ENCODE results near the gene TOMM20. TPM values are rescaled to one million over a fixed set of nuclear protein-coding genes. Genes with fewer than 3 reads are reported as not detected.

TOMM20 gene
- total and polyA plus RNA-seq, 4 donors = 60.6 to 115 (median 79.6) TPM

DNA sequence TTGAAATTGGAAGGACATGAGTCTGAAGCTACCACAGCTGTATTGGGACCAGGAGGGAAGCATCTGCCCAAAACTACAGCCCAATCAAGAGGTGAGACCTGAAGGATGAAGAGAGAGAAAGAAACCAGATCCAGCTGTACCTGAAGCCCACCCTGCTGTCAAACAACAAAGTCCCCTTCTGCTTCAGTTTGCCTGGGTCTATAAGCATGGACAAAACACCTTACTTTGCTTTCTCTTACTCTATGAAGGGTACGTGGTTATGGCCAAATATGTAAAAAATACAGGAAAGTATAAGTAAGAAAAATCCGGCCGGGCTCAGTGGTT lies 26.4 kb downstream of the TOMM20 start:
- WGBS, 2 donors = 95 to 100% methylated on average over 3 of the region's 3 CpGs
- Histone ChIP-seq H3K27ac (ENCODE audit: low read depth in 1 of 2, low read length in 1 of 2) (no peak overlapping the region), H3K27me3 (ENCODE audit: control insufficient read depth in 3 of 3, insufficient read depth in 3 of 3, low read length in 2 of 3) (no peaks in the 10 kb centered on the region), H3K9ac (ENCODE audit: insufficient read depth in 1 of 2, low read length in 2 of 2) (no peak overlapping the region), H3K4me3 (no peak overlapping the region), H3K4me1 (ENCODE audit: control insufficient read depth in 5 of 5, insufficient read depth in 5 of 5, low read length in 5 of 5) (peaks cover 0 to 8% (median 2%) of the 10 kb centered on the region in 5 donors), H3K9me3 (ENCODE audit: control insufficient read depth in 4 of 4, insufficient read depth in 3 of 4, low read length in 3 of 4) (no peaks in the 10 kb centered on the region), H3K36me3 (ENCODE audit: control insufficient read depth in 4 of 4, insufficient read depth in 4 of 4, low read length in 4 of 4) (no peaks in the 10 kb centered on the region)
- ATAC-seq (ENCODE audit: insufficient read depth, low FRiP score) (no peak), DNase-seq (no peak)
- TF ChIP-seq, protein P1, sequence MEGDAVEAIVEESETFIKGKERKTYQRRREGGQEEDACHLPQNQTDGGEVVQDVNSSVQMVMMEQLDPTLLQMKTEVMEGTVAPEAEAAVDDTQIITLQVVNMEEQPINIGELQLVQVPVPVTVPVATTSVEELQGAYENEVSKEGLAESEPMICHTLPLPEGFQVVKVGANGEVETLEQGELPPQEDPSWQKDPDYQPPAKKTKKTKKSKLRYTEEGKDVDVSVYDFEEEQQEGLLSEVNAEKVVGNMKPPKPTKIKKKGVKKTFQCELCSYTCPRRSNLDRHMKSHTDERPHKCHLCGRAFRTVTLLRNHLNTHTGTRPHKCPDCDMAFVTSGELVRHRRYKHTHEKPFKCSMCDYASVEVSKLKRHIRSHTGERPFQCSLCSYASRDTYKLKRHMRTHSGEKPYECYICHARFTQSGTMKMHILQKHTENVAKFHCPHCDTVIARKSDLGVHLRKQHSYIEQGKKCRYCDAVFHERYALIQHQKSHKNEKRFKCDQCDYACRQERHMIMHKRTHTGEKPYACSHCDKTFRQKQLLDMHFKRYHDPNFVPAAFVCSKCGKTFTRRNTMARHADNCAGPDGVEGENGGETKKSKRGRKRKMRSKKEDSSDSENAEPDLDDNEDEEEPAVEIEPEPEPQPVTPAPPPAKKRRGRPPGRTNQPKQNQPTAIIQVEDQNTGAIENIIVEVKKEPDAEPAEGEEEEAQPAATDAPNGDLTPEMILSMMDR (IDR thresholded peaks at IDR 0.05; ENCODE audit: control extremely low read depth, extremely low read depth) = no peak

DNA sequence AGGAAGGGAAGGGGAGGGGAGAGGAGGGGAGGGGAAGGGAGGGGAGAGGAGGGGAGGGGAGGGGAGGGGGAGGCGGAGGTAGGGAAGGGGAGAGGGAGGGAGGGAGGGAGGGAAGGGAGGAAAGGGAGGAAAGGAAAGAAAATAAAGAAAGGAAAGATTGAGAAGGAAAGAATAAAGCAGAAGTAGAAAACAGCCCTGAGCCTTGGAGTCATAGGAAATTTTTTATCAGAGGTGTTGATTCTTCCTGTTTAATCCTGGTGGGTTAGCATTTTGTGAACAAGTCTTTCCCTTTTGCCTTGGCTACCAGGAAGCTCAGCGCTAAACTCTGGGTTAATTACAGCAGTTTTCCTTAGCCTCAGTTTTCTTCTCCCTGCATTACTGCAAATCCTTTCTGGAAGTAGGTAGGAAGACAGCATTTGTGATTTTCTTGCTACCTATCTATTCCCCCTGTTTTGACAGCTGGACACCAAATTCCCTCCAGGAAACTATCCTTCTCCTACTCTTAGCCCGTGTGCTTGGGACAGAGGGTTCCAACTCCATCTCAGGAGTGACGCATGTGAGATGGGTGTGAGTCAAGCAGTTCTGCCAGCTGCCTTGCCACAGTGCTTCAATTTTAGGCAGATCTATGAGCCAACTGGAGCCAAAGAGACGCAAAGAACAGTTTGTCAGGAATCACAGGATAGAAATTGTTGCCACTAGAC lies 26.9 kb downstream of the TOMM20 start:
- H3K9ac ChIP-seq (ENCODE audit: insufficient read depth in 1 of 2, low read length in 2 of 2) = no peak overlapping the region

DNA sequence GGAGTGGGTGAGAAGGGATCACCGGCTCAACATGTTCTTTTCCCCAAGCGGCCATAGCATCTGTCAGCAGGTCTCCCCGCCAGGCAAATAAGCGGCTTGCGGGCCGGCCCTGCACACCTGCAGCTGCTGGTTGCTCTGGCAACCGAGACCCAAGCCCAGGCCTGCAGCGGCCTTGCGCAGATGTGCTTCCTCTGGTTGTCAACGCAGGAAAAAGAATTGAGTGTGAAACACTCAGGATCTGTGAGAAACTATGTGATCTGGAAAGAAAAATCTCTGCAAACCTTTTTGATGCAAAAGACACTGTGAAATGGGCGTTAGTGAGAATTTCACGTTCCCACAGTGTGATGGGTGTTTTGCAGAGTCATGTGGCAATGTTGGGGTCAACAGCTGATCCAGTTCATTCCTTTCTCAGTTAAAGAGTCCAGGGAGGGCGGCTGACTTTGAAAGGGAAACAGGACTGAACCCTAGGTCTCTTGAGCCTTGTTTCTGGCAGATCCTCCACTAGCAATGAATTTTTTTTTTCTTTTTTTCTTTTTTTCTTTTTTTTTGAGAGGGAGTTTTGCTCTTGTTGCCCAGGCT lies 28.4 kb downstream of the TOMM20 start:
- DNase-seq (peak in 2 of 3 donors; percentile 30 to 52), ATAC-seq (ENCODE audit: insufficient read depth, low FRiP score) (no peak)
- no peaks in the 10 kb centered on the region for H3K36me3 ChIP-seq (ENCODE audit: control insufficient read depth in 4 of 4, insufficient read depth in 4 of 4, low read length in 4 of 4)
- TF ChIP-seq, protein P1 (IDR thresholded peaks at IDR 0.05; ENCODE audit: control extremely low read depth, extremely low read depth) = no peak
- H3K27me3 ChIP-seq (ENCODE audit: control insufficient read depth in 3 of 3, insufficient read depth in 3 of 3, low read length in 2 of 3) = no peaks in the 10 kb centered on the region
- no peak overlapping the region for H3K4me3 ChIP-seq
- no peaks in the 10 kb centered on the region for H3K9me3 ChIP-seq (ENCODE audit: control insufficient read depth in 4 of 4, insufficient read depth in 3 of 4, low read length in 3 of 4)
- 64 to 76% methylated on average over 13 of the region's 13 CpGs for WGBS, 2 donors
- H3K9ac ChIP-seq (ENCODE audit: insufficient read depth in 1 of 2, low read length in 2 of 2) = no peak overlapping the region
- H3K27ac ChIP-seq (ENCODE audit: low read depth in 1 of 2, low read length in 1 of 2) = no peak overlapping the region
- peaks cover 0 to 8% (median 2%) of the 10 kb centered on the region in 5 donors for H3K4me1 ChIP-seq (ENCODE audit: control insufficient read depth in 5 of 5, insufficient read depth in 5 of 5, low read length in 5 of 5)

More for the DNA sequence above, 26.9 kb downstream of the TOMM20 start:
- TF ChIP-seq, protein P1 (IDR thresholded peaks at IDR 0.05; ENCODE audit: control extremely low read depth, extremely low read depth) = no peak
- 87 to 89% methylated on average over 4 of the region's 5 CpGs for WGBS, 2 donors
- H3K4me1 ChIP-seq (ENCODE audit: control insufficient read depth in 5 of 5, insufficient read depth in 5 of 5, low read length in 5 of 5) = peaks cover 0 to 8% (median 2%) of the 10 kb centered on the region in 5 donors
- DNase-seq (no peak), ATAC-seq (ENCODE audit: insufficient read depth, low FRiP score) (no peak)
- no peaks in the 10 kb centered on the region for H3K36me3 ChIP-seq (ENCODE audit: control insufficient read depth in 4 of 4, insufficient read depth in 4 of 4, low read length in 4 of 4)
- H3K4me3 ChIP-seq = no peak overlapping the region
- no peaks in the 10 kb centered on the region for H3K9me3 ChIP-seq (ENCODE audit: control insufficient read depth in 4 of 4, insufficient read depth in 3 of 4, low read length in 3 of 4)
- H3K27ac ChIP-seq (ENCODE audit: low read depth in 1 of 2, low read length in 1 of 2) = no peak overlapping the region
- H3K27me3 ChIP-seq (ENCODE audit: control insufficient read depth in 3 of 3, insufficient read depth in 3 of 3, low read length in 2 of 3) = no peaks in the 10 kb centered on the region
